ENCODE results near the gene LMTK3.
"Not testable (repeated sequence)": the region's sequence is repeated elsewhere in the genome, so short reads cannot be mapped to it uniquely, and the experiment has no call there.

LMTK3 gene

GRCh38 chr19:48541813-48542212, 30.2 kb upstream of the LMTK3 start:
- DNase-seq (ENCODE audit: low read depth, low spot score) = no peak

- no peak for DNase-seq (ENCODE audit: low read depth, low spot score)
These were observed 28.5 kb upstream of the LMTK3 start for GRCh38 chr19:48540110-48540509.

GRCh38 chr19:48539503-48540096, 28.0 kb upstream of the LMTK3 start:
- DNase-seq (ENCODE audit: low read depth, low spot score) = no peak

DNA sequence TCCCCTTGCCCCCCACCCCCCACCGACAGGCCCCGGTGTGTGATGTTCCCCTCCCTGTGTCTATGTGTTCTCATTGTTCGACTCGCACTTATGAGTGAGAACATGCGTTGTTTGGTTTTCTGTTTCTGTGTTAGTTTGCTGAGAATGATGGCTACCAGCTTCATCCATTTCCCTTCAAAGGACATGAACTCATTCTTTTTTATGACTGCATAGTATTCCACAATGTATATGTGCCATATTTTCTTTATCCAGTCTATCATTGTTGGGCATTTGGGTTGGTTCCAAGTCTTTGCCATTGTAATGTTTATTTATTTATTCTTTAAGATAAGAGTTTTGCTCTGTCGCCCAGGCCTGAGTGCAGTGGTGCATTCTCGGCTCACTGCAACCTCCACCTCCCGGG, 26.4 kb upstream of the LMTK3 start:
- DNase-seq (ENCODE audit: low read depth, low spot score) = not testable (repeated sequence)

DNA sequence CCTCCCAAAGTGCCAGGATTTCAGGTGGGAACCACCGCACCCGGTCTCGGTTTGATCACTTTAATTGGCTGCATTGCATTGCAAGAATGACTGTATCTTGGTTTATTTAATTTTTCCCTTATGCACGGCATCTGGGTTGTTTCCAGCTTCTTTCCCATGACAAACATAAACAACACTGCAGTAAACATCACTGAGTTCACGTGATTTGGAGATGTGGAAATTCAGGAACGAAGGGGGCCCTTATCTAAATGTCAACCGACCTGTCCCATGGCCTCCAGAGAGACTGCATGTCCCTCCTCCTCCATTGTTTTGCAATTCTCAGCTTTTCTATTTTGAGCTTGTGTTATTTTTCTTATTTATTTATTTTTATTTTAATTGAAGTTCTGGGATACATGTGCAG, 25.9 kb upstream of the LMTK3 start:
- no peak for DNase-seq (ENCODE audit: low read depth, low spot score)

GRCh38 chr19:48533770-48534169, 22.1 kb upstream of the LMTK3 start:
- DNase-seq (ENCODE audit: low read depth, low spot score) = no peak

GRCh38 chr19:48530770-48531169, 19.1 kb upstream of the LMTK3 start:
- no peak for DNase-seq (ENCODE audit: low read depth, low spot score)

DNA sequence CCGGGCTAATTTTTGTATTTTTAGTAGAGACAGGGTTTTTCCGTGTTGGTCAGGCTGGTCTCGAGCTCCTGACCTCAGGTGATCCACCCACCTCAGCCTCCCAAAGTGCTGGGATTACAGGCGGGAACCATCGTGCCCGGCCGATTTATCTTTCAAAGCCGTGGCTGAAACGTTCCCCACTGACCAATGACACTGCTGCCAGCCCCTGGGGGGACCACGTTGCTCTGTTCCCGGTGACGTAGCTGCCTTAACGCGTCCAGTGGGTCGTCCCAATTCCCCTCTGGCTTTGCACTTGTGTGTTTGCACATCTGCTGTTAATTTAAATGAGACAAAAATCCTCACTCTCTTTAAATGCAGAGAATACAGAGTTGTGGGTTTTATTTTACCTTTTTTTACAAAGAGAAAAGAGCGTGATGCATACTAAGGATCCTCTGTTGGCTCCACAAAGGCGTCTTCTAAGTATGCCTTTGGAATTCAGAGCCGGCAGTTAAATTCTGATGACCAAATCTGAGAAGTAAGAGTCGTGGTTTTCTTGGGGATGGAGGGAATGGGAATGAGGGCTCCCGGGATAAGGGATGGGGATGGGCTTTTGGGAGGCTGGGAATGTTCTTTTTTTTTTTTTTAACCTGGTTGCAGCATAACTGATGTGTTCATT, 18.6 kb upstream of the LMTK3 start:
- DNase-seq (ENCODE audit: low read depth, low spot score) = no peak

DNA sequence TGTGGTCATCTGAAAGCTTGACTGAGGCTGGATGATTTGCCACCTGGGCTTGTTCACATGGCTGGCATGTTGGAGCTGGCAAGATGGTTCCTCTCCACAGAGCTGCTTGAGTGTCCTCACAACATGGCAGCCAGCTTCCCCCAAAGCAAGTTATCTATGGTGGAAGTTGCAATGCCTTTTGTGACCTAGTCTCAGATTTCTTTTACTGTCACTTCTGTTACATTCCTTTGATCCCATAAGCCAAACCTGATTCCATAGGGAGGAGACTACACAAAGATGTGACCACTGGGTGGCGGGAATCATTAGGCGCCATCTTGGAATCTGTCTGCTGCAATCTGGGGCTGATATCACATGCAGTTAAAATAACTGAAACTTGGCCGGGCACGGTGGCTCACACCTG, 17.5 kb upstream of the LMTK3 start:
- no peak for DNase-seq (ENCODE audit: low read depth, low spot score)

GRCh38 chr19:48524732-48525131, 13.1 kb upstream of the LMTK3 start:
- no peak for DNase-seq (ENCODE audit: low read depth, low spot score)

DNA sequence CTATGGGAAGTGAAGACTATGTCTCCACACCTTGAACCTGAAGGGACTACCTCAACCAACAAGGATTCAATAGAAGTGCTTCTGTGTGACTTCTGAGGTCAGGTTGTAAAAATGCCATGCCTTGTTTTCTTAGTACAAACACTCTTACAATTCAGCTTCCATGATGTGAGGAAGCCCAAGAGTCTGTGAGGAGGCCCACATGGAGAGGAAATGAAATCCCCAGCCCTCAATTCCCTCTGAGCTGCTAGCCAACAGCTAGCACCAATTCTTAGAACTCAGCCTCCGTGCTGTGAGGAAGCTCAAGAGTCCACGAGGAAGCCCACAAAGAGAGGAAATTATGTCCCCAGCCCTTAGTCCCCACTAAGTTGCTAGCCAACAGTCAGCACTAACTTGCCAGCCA, 12.6 kb upstream of the LMTK3 start:
- no peak for DNase-seq (ENCODE audit: low read depth, low spot score)

DNA sequence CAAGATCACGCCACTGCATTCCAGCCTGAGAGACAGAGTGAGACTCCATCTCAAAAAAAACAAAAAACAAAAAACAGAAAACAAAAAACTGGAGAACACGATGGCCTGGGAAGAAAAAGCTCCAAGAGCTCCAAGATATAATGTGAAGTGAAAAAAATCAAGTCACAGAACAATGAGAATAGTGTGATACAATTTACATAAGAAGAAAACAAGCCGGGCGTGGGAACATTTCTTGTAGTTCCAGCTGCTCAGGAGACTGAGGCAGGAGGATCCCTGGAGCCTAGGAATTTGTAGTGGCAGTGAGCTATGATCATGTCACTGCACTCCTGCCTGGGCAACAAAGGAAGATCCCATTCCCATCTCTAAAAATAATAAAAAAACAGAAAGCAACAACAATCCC, 8.5 kb upstream of the LMTK3 start:
- DNase-seq (ENCODE audit: low read depth, low spot score) = no peak

DNA sequence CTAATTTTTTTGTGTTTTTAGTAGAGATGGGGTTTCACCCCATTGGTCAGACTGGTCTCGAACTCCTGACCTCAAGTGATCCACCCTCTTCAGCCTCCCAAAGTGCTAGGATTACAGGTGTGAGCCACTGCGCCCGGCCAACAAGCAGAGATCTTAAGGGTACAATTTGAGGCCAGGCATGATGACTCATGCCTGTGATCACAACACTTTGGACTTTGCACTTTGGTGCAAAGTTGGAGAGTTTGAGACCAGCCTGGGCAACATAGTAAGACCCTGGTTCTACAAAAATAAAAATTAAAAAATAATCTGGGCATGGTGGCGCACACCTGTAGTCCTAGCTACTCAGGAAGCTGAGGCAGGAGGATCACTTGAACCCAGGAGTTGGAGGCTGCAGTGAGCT, 7.8 kb upstream of the LMTK3 start:
- not testable (repeated sequence) for DNase-seq (ENCODE audit: low read depth, low spot score)

- DNase-seq (ENCODE audit: low read depth, low spot score) = no peak
These were observed 6.6 kb upstream of the LMTK3 start for GRCh38 chr19:48518207-48518606.

GRCh38 chr19:48516536-48516935, 4.9 kb upstream of the LMTK3 start:
- no peak for DNase-seq (ENCODE audit: low read depth, low spot score)

- no peak for DNase-seq (ENCODE audit: low read depth, low spot score)
These were observed 2.5 kb upstream of the LMTK3 start for GRCh38 chr19:48514123-48514458.

DNA sequence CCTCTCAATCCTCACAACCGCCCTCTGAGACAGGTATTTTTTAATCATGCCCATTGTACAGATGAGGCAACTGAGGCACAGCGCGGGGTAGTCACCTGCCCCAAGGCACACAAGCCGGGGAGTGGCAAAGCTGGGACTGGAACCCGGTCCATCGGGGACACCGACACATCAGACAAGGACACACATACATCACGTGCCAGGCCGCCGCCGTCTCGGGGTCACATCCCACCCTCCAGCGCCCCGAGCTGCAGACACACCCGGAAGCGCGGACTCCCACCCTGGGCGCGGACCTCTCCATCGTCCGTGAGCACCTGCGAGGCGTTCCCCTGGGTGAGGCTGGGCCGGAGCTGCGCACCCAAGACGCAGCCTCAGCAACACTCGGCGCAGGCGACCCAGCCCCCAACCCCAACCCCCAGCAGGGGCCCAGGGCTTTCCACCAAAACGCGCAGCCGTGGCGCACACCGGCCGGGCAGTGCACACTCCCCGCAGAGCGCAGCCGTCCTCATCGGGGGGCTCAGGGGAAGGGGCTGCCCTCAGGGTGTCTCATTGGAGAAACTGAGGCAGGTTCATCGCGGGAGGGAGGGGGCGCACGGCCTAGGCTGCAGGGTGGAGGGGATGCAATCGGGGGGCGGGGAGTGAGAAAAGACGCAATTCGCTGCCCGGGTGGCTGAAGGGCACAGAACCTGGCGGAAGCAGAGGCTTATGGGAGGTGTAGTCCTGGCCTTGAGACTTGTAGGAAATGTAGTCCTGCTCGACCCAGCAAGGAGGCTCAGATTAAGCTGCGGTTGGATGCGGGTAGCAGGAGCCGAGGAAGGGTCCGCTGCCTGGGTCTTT, 1.9 kb upstream of the LMTK3 start:
- DNase-seq (ENCODE audit: low read depth, low spot score) = peak; percentile 89

DNA sequence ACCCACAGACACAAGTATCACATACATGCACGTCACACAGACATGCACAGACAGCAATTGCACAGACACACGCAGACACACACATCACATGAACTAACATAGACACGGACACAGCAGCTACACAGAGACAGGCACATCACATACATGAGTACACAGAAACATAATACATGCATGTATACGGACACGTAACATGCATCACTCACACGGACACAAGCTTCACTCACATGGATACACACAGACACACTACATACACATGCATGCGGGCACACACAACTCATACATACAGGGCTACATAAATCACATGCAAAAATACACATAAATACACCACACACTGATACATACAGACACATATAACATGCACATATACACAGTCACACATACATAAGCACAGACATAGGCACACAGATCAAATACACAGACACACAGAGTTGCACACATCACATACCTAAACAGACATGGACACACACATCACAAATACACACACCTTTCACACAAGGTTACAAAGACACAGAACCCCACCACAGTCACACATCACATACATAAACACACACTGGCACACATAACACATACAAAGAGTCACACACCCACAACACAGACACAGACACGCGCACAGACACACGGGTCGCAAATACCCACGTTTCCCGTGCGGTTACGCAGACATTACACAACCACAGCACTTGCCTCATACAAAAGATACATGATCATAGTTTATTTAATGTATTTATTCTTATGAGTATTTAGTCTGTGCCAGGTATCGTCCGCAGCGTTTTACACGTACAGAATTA, 1.1 kb upstream of the LMTK3 start:
- DNase-seq (ENCODE audit: low read depth, low spot score) = no peak

DNA sequence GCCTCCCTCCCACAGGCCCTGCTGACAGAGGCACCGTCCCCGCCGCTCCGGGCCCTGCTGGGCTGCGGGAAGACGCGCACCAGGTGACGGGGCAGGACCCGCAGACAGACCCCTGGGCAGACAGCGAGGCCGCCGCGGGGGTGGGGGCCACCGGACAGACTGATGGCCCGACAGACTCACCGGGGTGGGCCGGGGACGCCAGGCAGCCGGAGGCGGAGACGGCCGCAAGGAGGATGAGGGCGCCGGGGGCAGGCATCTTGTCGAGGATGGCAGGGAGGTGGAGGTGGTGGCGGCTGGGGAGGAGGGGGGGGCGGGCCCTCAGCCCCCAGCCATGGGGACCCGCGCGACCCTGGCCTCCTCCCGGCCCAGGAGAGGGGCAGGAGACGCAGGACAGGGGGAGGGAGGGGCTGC, 309 bp downstream of the LMTK3 start:
- no peak for DNase-seq (ENCODE audit: low read depth, low spot score)

DNA sequence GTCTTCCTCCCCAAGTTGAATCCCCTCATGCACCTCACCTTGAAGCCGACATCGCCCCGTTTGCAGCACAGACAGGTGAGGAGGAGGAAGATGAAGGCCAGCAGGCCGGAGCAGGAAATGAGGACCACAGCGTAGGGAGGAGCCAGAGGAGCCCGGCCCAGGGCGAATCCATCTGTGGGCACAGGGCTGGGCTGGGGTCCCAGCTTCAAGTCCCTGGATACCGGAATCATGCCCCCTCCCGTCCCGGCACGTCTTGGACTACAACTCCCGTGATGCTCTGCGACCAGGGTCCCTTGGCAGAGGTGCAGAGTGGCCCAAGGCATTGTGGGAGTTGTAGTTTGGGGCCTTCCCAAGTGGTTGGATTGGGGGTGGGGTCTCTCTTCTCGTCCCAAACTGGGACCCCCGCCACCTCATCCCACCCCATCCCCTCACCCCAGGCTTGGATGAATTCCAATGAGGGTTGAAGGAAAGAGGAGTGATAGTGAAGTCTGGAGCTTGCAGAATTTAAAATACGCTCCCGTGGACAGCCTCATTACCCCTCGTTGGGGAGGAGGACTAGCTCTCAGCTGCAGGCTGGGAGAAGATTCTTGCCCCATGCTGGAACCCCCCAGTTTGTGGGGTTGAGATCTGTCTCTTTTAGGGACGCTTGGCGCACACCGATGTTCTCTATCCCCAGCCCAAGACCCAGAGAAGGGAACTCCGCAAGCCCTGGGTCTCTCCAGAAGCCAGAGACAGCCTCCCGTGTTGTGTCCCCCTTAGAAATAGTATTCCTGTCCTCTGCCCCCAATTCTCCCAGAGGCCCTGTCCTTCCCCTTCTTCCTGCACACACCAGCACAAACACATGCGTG, 990 bp downstream of the LMTK3 start:
- peak; percentile 59 for DNase-seq (ENCODE audit: low read depth, low spot score)

DNA sequence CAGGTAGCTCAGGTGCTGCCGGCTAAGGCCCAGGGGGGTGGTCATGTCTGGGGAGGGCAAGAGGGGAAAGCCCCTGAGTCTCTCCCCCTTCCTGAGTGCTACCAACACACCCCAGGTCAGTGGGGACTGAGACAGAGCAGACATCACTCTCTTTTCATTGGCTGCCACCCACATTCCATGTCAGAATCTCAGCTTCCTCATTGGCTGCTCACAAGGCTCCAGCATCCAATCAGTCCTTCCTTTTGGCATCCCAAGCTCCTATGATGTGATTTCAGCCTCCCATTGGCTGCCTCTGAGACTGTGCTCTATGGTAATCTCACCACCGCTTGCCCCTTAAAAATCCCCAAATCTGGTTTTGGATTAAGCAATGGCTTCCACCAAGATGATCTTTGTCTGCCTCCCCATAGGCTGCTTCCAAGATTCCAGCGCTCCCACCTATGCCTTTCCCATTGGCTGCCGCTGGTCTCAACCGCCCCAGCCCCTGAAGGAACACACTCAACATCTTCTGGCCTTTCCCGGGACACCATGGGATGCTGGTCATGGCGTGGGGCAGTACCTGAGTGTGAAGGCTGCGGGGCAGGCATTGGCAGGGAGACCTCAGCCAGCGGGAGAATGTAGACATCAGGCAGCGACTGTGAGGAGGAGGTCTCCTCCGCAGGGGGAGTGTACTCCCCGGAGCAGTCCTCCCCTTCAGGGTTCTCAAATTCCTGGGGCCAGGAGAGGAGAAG, 2.0 kb downstream of the LMTK3 start:
- DNase-seq (ENCODE audit: low read depth, low spot score) = no peak

Data from iPS DF 19.7 (cell line).